GM19455 (cell line): ENCODE data around the gene NAXD.
A peak's percentile ranks its signal among the peaks of the same experiment; 100 is the strongest.

Experiments
- ATAC-seq: cut with Tn5 transposase; IDR thresholded peaks from one replicate; pipeline ENCODE4 v1.9.1; 2021; ENCODE audit not compliant: unreplicated experiment

The NAXD gene

GRCh38 chr13:110643324-110643723 lies 28.0 kb downstream of the NAXD start:
- no peak for ATAC-seq

DNA sequence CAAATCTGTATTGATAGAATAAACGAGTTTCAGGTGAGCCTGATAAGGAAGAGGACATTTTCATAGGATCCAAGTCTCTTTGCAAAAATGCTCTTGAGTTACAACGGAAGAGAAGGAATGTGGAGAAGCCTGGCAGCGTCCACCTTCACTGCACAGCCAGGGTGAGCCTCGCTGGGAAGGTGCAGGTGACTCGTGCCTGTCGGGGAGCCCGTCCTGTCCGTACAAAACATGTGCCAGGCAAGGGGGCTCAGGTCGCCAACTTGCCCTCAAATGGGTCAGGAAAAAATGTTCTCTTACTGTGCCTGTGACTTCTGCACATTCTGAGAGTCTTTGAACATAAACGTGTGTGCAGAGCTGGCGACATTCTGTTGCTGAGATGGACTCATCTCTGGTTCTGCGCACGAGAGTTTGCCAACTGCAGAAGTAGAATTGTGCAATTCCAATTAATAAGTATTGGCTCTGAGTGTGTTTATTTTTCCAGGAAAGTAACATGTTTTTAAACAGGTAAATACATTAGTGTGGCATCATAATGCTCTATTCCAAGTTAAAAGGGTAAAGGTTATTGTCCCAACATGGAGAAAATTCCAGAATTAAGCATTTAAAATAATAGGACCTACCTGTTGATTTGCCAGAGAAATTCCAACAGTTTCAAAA lies 28.6 kb downstream of the NAXD start:
- ATAC-seq, result no peak

GRCh38 chr13:110644892-110645521 lies 29.7 kb downstream of the NAXD start:
- ATAC-seq, result peak; percentile 62

- no peak for ATAC-seq
Observed at GRCh38 chr13:110645750-110646149, 30.4 kb downstream of the NAXD start.

- no peak for ATAC-seq
Observed at GRCh38 chr13:110646442-110647364, 31.4 kb downstream of the NAXD start.

- no peak for ATAC-seq
Observed at GRCh38 chr13:110647365-110647737, 32.0 kb downstream of the NAXD start.

DNA sequence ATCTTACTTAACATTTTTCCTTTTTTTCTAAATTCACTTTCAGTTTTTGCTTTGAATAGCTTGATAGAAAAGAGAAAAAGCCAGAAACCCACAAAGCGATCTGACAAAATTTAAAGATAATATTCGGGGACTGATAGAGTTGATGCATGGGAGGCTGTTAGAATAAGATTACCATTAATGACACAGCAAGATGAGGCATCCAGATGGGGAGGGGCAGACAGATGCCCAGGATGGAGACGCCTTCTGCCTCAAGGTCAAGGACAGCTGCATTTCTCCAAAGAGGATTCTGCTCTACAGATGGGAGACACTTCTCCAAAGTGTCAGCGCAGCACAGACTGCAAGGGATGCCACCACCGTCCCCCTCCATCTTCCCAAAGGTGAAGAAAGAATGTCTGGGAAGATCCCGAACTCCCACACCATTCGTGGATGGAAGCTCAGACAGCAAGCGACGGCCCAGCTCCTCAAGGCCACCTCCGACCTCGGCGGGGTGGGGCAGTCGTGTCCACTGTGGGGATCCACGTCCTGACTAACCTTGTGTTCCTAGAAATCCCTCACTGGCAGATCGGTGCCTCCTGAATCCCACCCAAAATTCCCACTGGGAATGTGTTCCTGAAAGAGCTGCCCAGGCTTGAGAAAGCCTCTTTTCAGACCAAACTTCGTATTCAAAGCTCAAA lies 32.9 kb downstream of the NAXD start:
- ATAC-seq, result no peak

- ATAC-seq, result no peak
Observed at GRCh38 chr13:110648848-110649421, 33.6 kb downstream of the NAXD start.

- no peak for ATAC-seq
Observed at GRCh38 chr13:110649551-110649950, 34.2 kb downstream of the NAXD start.

GRCh38 chr13:110650436-110650835 lies 35.1 kb downstream of the NAXD start:
- ATAC-seq, result no peak

DNA sequence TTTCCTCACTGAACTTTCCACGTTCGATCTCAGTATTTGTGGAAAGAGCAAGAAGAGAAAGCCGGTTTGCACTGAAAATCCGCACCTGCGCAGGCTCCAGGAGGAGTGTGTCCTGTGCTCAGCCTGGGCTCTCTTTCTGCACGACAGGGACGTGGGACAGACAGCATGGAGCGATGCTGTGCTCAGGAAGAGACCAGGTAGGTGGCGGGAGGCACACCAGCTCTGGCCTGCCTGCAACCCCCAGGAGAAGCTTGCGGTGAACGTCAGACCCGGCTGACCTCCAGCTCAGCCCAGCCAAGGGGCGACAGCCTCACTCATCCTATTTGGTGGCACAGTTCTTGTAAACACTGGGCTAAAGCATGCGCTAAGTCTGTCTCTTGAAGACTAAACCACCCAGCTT lies 35.9 kb downstream of the NAXD start:
- no peak for ATAC-seq

- no peak for ATAC-seq
Observed at GRCh38 chr13:110651726-110652230, 36.4 kb downstream of the NAXD start.

GRCh38 chr13:110652231-110652730 lies 36.9 kb downstream of the NAXD start:
- ATAC-seq, result no peak

- ATAC-seq, result no peak
Observed at GRCh38 chr13:110652764-110653163, 37.4 kb downstream of the NAXD start.

DNA sequence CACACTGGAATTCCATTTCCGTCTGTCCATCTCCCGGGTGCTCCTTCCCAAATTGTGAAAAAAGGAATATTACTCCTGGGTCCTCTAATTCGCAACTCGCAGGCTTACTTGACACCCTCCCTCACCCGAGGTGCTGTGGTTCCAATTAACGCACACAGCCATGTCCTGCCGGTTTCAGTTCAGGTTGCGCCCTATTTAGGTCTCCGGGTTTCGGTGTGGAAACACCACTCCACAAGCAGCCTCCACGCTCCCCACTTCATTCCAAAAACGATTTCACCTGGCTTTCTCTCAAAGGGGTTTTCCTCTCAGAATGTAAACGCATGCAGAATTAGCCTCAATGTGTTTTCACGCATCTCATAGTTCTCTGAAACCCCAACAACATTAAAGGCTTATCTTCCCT lies 37.9 kb downstream of the NAXD start:
- ATAC-seq, result no peak

GRCh38 chr13:110653851-110654250 lies 38.5 kb downstream of the NAXD start:
- ATAC-seq, result no peak

GRCh38 chr13:110657196-110657595 lies 41.9 kb downstream of the NAXD start:
- no peak for ATAC-seq

DNA sequence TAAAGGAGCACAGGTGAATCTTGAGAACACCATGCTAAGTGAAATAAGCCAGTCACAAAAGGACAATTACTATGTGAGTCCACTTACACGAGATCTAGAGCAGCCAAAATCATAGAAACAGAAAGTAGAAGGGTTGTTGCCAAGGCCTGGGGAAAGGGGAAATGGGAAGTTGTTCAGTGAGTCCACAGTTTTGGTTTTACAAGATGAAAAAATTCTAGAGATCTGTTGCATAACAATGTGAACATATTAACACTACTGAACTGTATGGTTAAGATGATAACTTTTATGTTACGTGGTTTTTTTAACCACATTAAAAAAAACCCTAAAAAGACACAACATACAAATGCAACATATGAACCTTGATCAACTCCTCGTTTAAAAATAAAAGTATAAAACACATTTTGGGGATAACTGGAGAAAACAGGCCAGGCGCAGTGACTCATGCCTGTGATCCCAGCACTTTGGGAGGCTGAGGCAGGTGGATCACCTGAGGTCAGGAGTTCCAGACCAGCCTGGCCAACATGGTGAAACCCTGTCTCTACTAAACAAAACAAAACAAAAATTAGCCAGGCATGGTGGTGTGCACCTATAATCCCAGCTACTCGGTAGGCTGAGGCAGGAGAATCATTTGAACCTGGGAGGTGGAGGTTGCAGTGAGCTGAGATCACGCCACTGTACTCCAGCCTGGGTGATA lies 43.0 kb downstream of the NAXD start:
- peak; percentile 94 for ATAC-seq

- no peak for ATAC-seq
Observed at GRCh38 chr13:110661256-110661655, 45.9 kb downstream of the NAXD start.

DNA sequence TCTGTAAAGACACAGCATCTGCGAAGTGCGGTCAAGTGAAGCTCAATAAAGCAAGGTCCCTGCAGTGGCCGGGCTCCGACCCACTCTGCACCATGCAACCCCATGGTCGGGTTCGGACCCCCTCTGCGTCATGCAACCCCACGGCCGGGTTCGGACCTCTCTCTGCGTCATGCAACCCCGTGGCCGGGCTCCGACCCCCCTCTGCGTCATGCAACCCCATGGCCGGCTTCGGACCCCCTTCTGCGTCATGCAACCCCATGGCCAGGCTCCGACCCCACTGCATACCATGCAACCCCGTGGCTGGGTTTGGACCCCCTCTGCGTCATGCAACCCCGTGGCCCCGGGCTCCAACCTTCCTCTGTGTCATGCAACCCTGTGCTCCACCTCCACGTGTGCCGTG lies 46.7 kb downstream of the NAXD start:
- ATAC-seq, result no peak
